Measurements from ENCODE around the gene GABRP.

GRCh38 chr5:170753311-170753710, 30.2 kb upstream of the GABRP start:
- no peak for TF ChIP-seq YY1 (IDR thresholded peaks at IDR 0.05)
- TF ChIP-seq, protein P1, sequence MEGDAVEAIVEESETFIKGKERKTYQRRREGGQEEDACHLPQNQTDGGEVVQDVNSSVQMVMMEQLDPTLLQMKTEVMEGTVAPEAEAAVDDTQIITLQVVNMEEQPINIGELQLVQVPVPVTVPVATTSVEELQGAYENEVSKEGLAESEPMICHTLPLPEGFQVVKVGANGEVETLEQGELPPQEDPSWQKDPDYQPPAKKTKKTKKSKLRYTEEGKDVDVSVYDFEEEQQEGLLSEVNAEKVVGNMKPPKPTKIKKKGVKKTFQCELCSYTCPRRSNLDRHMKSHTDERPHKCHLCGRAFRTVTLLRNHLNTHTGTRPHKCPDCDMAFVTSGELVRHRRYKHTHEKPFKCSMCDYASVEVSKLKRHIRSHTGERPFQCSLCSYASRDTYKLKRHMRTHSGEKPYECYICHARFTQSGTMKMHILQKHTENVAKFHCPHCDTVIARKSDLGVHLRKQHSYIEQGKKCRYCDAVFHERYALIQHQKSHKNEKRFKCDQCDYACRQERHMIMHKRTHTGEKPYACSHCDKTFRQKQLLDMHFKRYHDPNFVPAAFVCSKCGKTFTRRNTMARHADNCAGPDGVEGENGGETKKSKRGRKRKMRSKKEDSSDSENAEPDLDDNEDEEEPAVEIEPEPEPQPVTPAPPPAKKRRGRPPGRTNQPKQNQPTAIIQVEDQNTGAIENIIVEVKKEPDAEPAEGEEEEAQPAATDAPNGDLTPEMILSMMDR (IDR thresholded peaks at IDR 0.05; ENCODE audit: low read depth, low read length, missing input control) = no peak
- no peak for TF ChIP-seq EGR1 (IDR thresholded peaks at IDR 0.05; ENCODE audit: low read depth in 2 of 2)
